Ureter (tissue), 1 donor: ENCODE results near the gene GP9. TPM values are rescaled to one million over a fixed set of nuclear protein-coding genes. Genes with fewer than 3 reads are reported as not detected.

Experiments
- DNase-seq: peaks from one replicate; pipeline ENCODE4 v3.0.0-alpha.2; 2020; ENCODE audit warnings: low spot score
- total RNA-seq: library from RNA; stranded (reverse); gene quantifications from one replicate; pipeline ENCODE4 v1.2.4, GENCODE V29; 2023
- donor health status: DM: yes; HTN: yes; CAD: no.

The GP9 gene
- total RNA-seq, 1 donor from 2014 or later: not detected

DNA sequence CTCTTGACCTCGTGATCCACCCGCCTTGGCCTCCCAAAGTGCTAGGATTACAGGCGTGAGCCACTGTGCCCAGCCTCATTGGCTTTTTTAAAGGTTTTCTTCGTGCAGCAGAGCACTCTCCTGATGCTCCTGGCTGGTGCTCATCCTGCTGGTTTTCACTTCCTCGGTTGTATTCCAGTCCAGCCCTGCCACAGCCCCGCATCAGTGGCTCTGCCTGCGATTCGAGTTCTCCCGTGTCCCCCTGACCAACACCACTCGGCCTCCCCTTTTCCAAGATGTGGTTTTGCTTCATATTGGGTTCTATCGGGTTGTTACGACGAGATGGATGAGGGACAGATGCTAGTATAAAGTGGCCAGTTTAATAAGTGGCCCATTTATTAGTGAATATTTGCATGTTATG is 31.7 kb upstream of the GP9 start:
- no peak for DNase-seq

DNA sequence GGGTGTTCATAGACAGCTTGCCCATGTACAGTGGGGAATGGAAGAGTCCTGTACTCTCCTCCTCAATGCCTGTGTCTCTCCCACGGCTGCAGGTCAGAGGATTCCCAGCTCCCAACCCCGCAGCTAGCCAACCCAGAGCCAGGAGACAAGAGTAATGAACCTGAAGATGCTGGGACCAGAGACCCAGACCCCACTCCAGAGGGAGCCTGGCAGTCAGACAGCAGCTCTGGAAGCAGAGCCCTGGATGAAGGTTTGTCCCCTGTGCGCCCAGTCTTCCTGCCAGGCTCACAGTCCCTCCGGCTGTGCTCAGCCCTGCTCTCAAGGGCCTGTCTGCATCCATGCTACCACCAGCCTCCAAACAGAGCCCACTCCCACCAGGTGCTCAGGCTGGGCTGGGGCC is 30.0 kb upstream of the GP9 start:
- no peak for DNase-seq

DNA sequence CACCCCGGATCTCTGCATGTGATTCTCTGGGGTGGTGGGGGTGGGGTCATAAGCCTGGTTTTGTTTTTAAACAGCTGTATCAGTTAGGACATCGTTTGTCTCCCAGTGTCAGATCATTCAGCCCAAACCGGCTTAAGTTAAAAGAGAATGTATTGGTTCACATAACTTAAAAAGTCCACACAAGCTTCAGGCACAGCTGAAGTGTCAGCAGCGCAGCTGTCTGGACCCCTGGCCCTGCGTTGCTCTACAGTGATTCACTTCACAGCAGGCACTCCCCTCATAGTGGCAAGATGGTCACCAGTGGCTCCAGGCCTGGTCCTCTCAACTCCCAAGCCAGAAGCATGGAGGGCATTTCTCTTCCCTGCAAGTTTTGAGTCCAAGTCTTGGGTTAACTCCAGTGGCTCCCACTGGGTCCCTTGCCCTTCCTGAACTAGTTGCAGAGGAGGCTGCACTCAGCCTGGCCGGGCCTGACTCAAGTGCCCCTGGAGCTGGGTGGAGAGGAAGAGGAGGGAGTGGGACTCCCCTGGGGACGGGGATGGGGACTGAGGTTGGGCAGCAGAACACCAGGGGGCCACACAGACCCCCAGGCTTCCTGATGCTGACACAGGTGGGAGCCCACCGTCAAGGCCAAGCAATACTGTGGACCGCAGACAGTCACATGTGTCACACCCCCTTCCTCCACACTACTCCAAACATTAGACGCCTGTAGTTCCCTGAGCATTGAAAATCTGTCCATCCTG is 28.9 kb upstream of the GP9 start:
- DNase-seq: no peak

DNA sequence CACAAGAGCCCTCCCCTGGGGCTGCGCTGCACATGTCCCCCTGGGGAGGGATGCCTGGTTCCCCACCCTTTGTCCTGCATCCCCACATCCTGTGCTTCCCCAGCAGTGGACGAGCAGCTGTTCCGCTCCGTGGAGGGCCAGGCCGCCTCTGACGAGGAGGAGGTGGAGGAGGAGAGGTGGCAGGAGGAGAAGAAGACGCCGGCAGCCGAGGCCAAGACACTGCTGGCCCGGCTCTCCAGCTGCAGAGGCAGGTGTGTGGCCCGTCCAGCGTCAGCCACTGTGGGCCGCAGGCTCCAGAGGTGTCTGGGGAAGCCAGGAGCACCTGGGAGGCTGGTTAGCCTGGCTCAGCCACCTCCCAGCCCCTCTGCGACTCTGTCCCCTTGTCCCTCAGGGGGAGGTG is 27.9 kb upstream of the GP9 start:
- no peak for DNase-seq

DNA sequence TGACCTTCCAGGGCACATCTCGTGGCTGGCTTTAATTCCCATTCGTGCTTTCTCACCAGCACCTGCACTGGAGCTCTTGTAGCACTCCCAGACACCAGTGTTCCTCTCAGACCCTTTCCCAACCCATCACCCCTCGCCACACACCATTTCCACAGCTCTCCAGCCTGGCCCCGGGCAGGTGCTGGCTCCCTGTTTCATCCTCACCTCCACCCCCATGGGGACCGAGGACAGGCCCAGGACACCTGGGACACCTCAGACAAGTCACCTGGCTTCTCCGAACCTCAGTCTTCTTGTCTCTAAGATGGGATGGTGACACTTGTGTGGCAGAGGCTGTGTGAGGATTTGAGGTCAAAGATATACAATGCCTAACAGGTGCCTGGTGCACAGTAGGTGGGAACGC is 27.4 kb upstream of the GP9 start:
- no peak for DNase-seq

DNA sequence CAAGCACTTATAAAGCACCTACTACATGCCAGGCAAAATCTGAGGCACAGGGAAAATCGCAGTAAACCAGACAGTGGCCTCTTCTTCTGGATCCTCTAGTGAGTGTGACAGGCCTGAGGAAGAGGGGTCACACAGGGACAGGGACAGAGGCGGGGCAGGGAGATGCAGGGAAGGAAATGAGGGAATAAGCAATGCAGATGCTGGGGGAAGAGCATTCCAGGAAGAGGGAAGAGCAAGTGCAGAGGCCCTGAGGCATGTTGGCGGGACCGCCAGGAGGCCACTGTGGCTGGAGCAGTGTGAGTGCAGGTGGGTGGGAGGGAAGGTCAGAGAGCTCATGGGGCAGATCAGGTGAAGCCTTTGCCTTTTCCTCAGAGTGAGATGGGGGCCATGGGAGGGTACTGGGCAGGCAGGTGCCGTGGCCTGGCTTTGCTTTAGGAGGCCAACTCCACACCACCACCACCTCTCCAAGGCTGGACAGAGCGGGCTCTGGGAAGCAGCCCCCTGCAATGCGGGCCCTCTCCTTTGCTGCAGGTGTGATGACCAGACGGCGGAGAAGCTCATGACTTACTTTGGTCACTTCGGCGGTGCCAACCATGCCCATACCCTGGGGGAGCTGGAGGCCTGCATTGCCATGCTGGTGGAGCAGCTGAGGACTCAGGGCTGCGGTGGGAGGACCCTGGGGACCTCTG is 26.8 kb upstream of the GP9 start:
- DNase-seq: no peak

DNA sequence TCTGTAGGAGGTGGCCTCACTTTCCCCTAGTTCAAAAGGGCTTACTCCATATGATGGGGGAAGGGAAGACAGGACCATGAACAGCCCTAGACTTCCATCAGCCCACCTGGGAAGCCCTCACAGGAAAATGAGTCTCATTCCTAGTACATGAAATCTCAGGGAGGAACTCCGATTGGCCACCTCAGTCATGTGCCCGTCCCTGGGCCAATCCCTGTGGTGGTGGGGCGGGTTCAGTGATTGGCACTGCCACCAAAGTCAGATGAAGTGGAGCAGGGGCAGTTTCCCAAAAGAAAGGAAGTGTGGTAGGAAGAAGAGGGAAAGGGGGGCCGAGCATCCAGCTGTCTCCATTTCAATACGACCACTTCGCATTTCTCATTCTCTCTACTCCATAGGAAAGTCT is 25.9 kb upstream of the GP9 start:
- no peak for DNase-seq

DNA sequence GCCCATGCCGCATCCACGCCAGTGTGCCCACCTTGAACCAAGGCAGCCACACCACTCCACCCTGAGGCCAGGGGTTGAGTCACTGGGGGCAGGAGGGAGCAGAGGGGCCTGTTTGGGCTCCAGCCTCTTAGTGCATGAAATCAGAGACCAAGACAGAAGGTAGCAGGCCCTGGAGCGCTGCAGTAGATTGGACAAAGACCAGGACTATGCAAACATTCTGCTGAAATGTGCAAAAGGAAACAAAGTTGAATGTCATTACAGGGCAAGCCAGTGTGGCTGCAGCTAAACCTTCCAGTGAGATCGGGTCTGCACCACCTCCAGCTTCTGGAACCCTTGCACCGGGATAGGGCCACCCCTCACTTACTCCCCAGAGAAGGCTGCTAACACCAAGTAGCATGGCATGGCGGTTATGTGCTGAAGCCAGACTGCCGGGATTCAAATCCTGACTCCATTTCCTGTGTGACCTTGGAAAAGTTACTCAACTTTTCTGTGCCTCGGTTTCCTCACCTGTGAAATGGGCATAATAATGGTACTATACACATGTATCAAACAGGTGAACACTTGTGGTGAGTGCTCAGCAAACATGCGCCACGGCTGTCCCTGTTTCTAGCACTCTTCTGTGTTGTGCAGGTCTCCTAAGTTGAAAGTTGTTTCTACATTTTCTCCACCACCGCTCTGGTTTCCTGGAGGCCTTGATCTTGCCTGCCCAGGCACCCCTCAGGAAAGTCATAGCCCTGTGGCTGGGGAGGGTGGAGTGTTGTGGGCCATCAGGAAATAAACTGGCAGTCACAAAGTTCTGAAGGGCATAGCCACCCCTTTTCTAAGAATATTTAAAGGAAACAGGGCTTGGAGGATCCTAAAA is 25.0 kb upstream of the GP9 start:
- DNase-seq: no peak

DNA sequence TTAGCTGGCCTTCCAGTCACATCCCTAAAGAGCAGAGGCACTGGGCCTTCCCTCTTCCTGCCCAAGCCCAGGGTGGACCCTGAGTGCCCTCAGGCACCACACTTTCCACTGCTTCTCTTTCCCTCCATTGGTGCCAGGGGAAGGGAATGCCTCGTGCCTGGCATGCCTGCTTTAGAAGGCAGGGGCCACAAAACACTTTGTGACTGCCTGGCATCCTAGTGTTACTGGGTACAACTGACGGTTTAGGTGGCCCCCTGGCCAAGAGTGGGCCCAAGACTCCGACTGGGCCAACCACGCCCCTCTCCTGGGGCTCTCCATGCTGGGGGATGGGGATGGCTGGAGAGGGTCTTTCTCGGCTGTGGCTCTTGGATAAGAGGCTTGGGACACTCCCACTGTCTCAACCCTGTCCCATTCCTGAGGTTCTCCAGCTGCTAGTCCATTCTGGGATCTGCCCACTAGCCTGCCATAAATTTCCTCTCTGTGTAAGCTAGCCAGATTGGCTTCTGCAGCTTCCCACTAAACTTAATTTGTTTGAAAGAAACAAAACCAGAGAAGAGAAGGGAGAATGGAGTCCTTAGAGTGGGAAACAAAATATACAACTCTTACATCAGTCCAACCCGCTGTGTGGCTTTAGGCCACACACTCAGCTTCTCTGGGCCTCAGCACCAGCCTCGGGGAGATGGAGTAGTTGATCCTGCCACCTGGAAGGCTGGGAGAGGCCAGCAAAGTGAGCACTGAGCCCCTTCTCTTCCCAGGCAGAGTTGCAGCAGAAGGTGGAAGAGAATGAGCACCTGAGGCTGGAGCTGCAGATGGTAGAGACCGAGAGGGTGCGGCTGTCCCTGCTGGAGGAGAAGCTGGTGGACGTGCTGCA is 24.1 kb upstream of the GP9 start:
- DNase-seq: no peak

DNA sequence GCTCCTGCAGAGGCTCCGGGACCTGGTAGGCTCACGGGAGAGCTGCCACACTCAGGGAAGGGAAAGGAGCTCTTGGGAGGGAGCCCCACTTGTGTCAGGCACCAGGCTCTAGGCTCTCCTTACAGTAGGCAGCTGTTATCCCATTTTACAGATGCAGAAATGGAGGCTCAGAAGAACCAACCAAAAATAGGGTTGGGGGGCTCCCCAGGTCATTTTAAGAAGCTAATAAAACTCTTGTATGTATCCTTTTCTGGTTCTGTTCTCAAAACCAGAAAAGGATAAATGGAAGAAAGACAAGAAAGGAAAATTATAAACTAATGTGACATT is 23.5 kb upstream of the GP9 start:
- no peak for DNase-seq

DNA sequence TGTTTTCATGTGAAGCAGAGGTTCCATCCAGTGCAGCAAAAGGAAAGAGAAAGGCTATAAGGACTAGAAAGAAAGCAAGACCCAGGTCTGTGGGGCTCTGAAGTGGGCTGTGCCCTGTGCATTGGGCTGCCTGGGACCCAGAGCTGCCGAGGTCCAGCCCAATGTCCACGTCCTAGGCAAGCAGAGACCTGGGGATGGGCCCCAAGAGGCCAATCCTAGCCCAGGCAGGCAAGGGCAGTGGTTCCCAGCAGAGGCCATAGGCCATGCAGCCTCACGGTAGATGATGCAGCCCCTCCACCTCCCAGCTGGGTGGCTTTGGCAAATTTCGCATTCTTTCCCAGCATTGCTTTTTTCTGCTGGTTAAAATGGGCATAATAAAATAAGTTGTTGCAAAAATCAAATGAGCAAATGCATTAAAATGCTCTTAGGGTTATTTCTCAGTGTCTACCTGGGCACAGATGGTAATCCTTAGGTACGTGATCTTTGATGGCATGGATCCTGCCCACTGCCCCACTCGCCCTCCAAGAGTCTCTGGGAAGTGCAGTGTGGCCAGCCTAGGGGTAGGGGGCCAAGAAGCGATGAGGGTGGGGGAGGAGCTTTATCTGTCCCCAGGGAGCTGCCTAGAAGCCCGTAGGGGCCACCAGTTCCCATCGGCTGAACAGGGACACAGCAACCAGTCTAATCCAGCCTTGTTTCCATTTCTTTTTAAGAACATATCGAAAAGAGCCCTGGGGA is 22.3 kb upstream of the GP9 start:
- no peak for DNase-seq

DNA sequence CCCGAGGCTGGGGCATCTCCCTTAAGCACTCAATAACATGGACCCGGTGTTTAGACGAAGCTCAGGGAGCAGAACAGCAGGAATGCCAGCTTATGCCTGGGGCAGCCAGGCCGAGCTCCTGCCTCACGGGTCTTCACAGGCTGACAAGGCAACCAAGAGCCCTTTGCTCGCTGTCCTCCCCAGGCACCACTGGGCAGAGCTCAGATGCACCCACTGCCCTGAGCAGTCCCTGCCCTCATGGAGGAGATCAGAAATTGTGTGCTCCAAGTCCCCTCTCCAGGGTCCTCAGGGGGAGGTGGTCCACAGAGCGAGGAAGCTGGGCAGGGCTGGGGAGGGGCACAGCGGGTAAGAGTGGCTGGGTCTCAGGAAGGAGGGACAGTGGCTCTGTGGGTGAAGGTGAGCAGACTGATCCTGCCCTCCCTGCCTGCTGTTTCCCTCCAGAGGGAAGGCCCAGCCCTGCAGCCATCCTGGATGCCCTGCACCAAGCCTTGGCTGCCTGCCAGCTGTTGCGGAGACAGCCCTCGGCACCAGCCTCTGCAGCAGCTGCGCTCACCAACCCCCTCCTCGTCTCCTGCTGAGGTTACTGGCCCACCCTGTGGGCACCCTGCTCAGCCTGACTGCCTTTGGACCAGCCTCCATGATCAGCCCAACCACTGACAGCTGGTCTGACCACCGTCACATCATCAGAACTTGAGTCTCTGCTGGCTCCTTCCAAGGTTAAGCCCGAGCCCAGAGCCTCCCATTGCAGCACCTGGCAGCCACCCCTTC is 21.1 kb upstream of the GP9 start:
- no peak for DNase-seq

DNA sequence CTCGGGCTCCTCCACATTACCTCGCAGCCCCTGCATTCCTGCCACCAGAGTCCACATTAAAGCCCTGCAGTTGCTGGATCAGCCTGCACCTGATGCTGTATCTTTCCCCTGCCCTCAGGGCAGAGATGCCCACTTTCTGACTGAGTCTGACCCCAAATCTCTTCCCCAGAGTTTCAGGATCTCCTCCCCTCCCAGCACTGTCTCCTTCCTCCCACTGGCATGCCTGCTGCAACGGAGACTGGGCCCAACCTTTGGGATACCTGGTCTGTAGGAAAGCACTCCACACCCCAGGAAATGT is 20.6 kb upstream of the GP9 start:
- no peak for DNase-seq

DNA sequence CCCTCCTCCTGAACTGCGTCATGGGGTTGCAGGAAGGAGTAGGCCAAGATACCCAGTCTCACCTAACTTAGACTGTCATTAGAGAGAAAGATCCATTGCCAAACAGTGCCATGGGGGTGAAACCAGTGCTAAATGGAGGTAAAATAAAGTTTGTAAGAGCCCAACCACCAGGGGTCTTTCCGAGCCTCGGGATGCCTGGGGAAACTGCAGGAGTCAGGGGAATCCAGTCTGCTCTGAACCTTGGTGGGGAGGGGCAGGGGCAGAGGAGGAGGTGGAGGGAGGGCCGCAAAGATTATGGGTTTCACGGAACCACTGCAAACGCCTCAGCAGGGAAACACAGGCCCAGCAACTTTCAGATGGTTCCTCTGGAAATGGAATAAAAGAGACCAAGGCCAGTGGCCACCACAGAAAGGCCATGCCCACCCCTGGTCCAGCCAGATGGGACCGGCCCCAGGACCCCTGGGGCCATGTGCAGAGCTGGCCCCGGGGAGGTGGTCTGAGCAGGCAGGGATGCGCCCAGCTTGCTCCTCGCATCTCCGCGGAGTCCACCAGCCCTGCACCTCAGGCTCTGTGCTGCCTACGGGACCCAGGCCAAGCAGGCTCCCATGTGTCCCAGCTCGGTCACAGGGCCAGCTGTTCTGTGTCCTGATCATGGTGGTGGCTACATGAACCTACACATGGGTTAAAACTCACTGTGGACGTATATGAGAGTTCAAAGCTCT is 19.8 kb upstream of the GP9 start:
- DNase-seq: no peak

DNA sequence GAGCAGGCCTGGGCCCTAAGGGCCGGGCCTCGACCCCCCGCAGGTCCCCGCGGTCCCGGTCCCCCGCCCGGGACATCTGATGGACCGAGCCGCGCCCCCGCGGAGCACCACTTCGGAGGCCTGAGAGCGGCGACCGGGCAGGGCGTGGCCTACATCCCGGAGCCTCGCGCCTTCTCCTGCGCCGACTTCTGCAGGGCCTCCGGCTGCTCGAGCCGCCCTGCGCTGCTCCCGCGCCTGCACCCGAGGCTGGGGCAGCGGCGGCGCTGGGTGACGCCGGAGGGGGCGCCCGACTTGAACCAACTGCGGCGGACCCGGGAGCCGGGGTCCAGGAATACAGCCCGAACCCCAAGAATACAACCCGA is 14.9 kb upstream of the GP9 start:
- DNase-seq: no peak

DNA sequence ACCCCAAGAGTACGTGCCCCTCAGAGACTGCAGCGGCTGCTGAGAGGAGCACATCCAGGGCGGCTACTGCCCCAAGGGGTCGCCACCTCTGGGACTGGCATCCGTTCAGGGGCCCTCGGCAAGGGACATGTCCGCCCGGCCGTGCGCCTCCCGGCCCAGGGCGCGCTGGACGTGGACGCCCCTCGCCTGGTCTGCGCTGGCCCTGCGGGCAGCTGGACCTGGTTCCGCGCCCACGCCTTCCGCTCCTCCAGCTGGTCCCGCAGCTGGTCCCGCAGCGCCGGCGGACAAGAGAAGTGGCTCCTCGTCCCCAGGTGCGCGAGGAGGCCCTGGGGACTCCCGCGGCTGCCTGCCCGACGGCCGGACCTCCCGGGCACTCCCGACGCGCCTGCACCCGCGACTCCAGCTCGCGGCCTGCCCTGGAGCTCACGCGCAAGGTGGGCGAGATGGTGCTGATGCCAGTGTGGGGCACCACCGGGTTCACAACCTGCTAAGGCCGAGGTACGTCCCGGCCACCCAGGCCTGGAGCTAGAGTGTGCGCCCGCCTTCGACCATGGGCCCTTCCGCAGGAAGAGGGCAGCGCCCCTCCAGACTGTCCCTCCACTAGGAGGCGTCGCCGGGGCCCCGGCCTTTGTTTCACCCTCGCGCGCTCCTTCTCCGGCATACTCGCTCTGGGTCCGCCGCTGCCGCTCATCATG is 14.4 kb upstream of the GP9 start:
- DNase-seq: no peak

DNA sequence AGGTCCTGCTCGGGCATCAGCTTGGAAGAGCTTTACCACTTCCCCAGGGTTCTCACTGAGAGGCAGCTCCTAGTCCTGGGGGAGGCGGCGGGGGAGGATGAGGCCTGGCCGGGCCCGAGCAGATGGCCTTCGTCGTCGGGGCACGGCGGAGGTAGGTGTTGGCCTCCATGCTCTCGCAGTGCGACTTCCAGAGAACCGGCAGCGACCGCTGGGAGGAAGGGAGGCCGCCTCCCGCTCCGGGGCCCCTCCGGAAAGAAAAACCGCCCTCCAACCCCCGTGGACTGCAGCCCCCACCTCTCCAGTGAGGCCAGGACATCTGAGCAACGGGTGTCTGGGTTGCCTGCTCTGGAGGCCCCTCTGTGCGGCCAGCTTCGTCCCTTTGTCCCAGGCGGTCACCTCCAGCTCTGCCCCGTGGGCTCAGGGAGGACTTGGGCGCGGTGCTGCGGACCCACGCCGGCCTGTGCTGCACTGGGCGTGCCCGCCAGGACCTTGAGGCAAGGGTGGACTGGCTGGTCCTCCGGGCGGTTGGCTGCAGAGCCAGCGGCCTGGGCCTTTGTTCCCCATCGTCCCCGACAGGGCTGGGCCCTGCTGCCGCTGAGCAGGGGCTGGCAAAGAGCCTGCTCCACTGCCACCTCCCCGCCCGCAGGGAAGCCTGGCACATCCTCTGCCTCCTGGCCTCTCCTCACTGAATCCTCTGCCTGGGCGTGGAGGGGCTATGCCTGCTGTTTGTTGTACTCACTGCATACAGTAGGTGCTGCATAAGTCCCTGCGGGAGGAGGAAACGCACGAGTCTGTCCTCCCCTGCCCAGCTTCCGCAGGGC is 13.6 kb upstream of the GP9 start:
- DNase-seq: no peak

DNA sequence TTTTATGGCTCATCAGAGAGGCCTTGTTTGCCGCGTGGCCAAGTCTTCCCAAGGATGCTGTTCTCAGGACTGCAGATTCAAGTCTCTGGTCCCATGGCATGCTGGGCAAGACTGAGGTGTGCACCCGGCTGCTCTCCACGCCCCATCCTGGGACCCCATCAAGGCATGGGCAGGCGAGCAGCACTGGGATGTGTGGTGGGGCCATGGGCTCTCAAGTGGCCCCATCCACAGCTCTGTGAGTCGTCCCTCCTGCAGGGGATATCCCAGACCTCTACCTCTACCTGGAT is 13.1 kb upstream of the GP9 start:
- no peak for DNase-seq
